Mammary epithelial cell (primary cell): Measurements from ENCODE around the gene SFR1.

Source experiments
- CTCF ChIP-seq, 2 donors: IDR thresholded peaks in 1 of 2; conservative IDR thresholded peaks in 1 of 2; 2 replicates each; pipeline ENCODE4 v1.5.1; 2011 to 2012; ENCODE audit warnings: inconsistent platforms in 2 of 2, low read length in 2 of 2, mild to moderate bottlenecking in 2 of 2, control low read depth in 1 of 2, low read depth in 1 of 2; ENCODE audit not compliant: insufficient read depth in 1 of 2; ENCODE audit errors: extremely low read depth in 1 of 2
- EZH2 ChIP-seq: IDR thresholded peaks from 2 replicates; pipeline ENCODE4 v1.6.1; 2012; ENCODE audit warnings: low read length, inconsistent platforms, borderline replicate concordance

- no peak for TF ChIP-seq EZH2
- no peak for TF ChIP-seq CTCF (conservative IDR thresholded peaks at IDR 0.05 in 1 of 2, IDR thresholded peaks at IDR 0.05 in 1 of 2; ENCODE audit: extremely low read depth in 1 of 2, insufficient read depth in 1 of 2, low read depth in 1 of 2, low read length in 2 of 2)
Observed at GRCh38 chr10:104146882-104147281, 24.9 kb downstream of the SFR1 start.
